Cardiac muscle cell (in vitro differentiated cells and primary cell): ENCODE data around the gene UXS1. TPM values are rescaled to one million over a fixed set of nuclear protein-coding genes. Genes with fewer than 3 reads are reported as not detected.
"Not testable (repeated sequence)": the region's sequence is repeated elsewhere in the genome, so short reads cannot be mapped to it uniquely, and the experiment has no call there.

ENCODE experiments used
- DNase-seq, 2 donors: peaks; one replicate each; pipeline versions ENCODE4 v3.0.0 to v3.0.0-alpha.2; 2010 to 2017; ENCODE audit warnings: low read depth in 1 of 2, low spot score in 1 of 2
- H3K27ac ChIP-seq: fragments of 200-600 bp; sonication (generic); 2 replicates; pipeline ENCODE4 v1.5.1; 2016
- H3K27me3 ChIP-seq: fragments of 200-600 bp; sonication (generic); 2 replicates; pipeline ENCODE4 v1.6.0; 2016; ENCODE audit warnings: control low read depth
- H3K36me3 ChIP-seq: fragments of 200-600 bp; sonication (generic); 2 replicates; pipeline ENCODE4 v1.5.1; 2016; ENCODE audit warnings: control low read depth
- H3K4me1 ChIP-seq: fragments of 200-600 bp; sonication (generic); 2 replicates; pipeline ENCODE4 v1.8.1; 2017; ENCODE audit warnings: low read depth, mild to moderate bottlenecking, mixed run types
- H3K4me3 ChIP-seq: fragments of 200-600 bp; sonication (generic); 2 replicates; pipeline ENCODE4 v1.5.1; 2016; ENCODE audit warnings: mild to moderate bottlenecking
- H3K9me3 ChIP-seq: fragments of 200-600 bp; sonication (generic); 2 replicates; pipeline ENCODE4 v1.5.1; 2017; ENCODE audit warnings: low read depth, mild to moderate bottlenecking, control low read depth
- CTCF ChIP-seq: IDR thresholded peaks from 2 replicates; pipeline ENCODE4 v1.5.1; 2012; ENCODE audit warnings: low read depth, mild to moderate bottlenecking, low read length
- polyA plus RNA-seq: library from polyadenylated mRNA; unstranded; fragments of >200 nt; fragmentation: Nextera tagmentation; extraction: Ambion mirVana; gene quantifications from 2 replicates; pipeline ENCODE4 v1.2.1, GENCODE V29; 2016
- total RNA-seq: library from RNA; depleted of rRNA; stranded (reverse); fragments of >200 nt; gene quantifications from 2 replicates; pipeline ENCODE4 v1.2.3, GENCODE V29; 2016

Gene UXS1
- total and polyA plus RNA-seq, 2 experiments from 2014 or later: 28.8 to 44.9 TPM

- DNase-seq: no peak
- no peak overlapping the region for H3K4me3 ChIP-seq
- H3K27me3 ChIP-seq: no peaks in the 10 kb centered on the region
- no peak overlapping the region for H3K27ac ChIP-seq
- H3K36me3 ChIP-seq: no peaks in the 10 kb centered on the region
- no peak for TF ChIP-seq CTCF
- H3K4me1 ChIP-seq: peaks cover 5% of the 10 kb centered on the region
- H3K9me3 ChIP-seq: no peaks in the 10 kb centered on the region
Observed at GRCh38 chr2:106140913-106141312, 53.2 kb downstream of the UXS1 start.

GRCh38 chr2:106140113-106140512 lies 54.0 kb downstream of the UXS1 start:
- no peaks in the 10 kb centered on the region for H3K9me3 ChIP-seq
- H3K4me3 ChIP-seq: no peak overlapping the region
- no peaks in the 10 kb centered on the region for H3K36me3 ChIP-seq
- no peak overlapping the region for H3K27ac ChIP-seq
- DNase-seq: no peak
- H3K4me1 ChIP-seq: peaks cover 5% of the 10 kb centered on the region
- H3K27me3 ChIP-seq: no peaks in the 10 kb centered on the region
- no peak for TF ChIP-seq CTCF

- H3K36me3 ChIP-seq: no peaks in the 10 kb centered on the region
- H3K27ac ChIP-seq: no peak overlapping the region
Observed at GRCh38 chr2:106139238-106139935, 54.7 kb downstream of the UXS1 start.

GRCh38 chr2:106138543-106139237 lies 55.4 kb downstream of the UXS1 start:
- Histone ChIP-seq H3K36me3 (no peaks in the 10 kb centered on the region), H3K27me3 (no peaks in the 10 kb centered on the region), H3K9me3 (no peaks in the 10 kb centered on the region), H3K27ac (no peak overlapping the region), H3K4me3 (no peak overlapping the region), H3K4me1 (peaks cover 5% of the 10 kb centered on the region)
- no peak for DNase-seq
- no peak for TF ChIP-seq CTCF

More at GRCh38 chr2:106139238-106139935, 54.7 kb downstream of the UXS1 start:
- H3K9me3 ChIP-seq: no peaks in the 10 kb centered on the region
- H3K27me3 ChIP-seq: no peaks in the 10 kb centered on the region
- no peak overlapping the region for H3K4me3 ChIP-seq
- H3K4me1 ChIP-seq: peaks cover 5% of the 10 kb centered on the region
- no peak for DNase-seq
- no peak for TF ChIP-seq CTCF

- Histone ChIP-seq H3K27ac (no peak overlapping the region), H3K36me3 (no peaks in the 10 kb centered on the region), H3K4me3 (no peak overlapping the region), H3K27me3 (no peaks in the 10 kb centered on the region), H3K4me1 (peaks cover 5% of the 10 kb centered on the region), H3K9me3 (no peaks in the 10 kb centered on the region)
- no peak for TF ChIP-seq CTCF
- no peak for DNase-seq
Observed at GRCh38 chr2:106137731-106138521, 56.2 kb downstream of the UXS1 start.

GRCh38 chr2:106131192-106131591 lies 62.9 kb downstream of the UXS1 start:
- H3K36me3 ChIP-seq, H3K9me3 ChIP-seq, H3K4me1 ChIP-seq, H3K4me3 ChIP-seq, DNase-seq, H3K27me3 ChIP-seq, H3K27ac ChIP-seq: not testable (repeated sequence)
